Transverse colon (tissue), 4 donors: ENCODE data around the gene GNAL. TPM values are rescaled to one million over a fixed set of nuclear protein-coding genes. Genes with fewer than 3 reads are reported as not detected.

ENCODE experiments used
- DNase-seq: peaks from one replicate; pipeline ENCODE4 v3.0.0-alpha.2; 2019
- H3K27ac ChIP-seq, 4 donors: fragments of 200-600 bp; sonication (generic); 2 replicates each; pipeline ENCODE4 v1.5.1; 2016 to 2018; ENCODE audit warnings: inconsistent platforms in 4 of 4
- H3K27me3 ChIP-seq: fragments of 200-600 bp; sonication (generic); 2 replicates; pipeline ENCODE4 v1.5.1; 2017; ENCODE audit warnings: inconsistent platforms
- H3K36me3 ChIP-seq, 4 donors: fragments of 200-600 bp; sonication (generic); 2 replicates each; pipeline ENCODE4 v1.5.1; 2017 to 2019; ENCODE audit warnings: inconsistent platforms in 4 of 4
- H3K4me1 ChIP-seq, 4 donors: fragments of 200-600 bp; sonication (generic); 2 replicates each; pipeline ENCODE4 v1.5.1; 2017 to 2020; ENCODE audit warnings: inconsistent platforms in 4 of 4
- H3K4me3 ChIP-seq, 4 donors: fragments of 200-600 bp; sonication (generic); 1 replicate in 1 of 4; 2 replicates in 3 of 4; pipeline versions ENCODE4 v1.5.1 to v1.6.1; 2017 to 2019; ENCODE audit warnings: inconsistent platforms in 4 of 4
- H3K9me3 ChIP-seq, 2 donors: fragments of 200-600 bp; sonication (generic); 2 replicates each; pipeline ENCODE4 v1.5.1; 2017 to 2019; ENCODE audit warnings: inconsistent platforms in 2 of 2
- CTCF ChIP-seq, 5 experiments: fragments of 200-600 bp in 3 of 5; fragments of 450-650 bp in 2 of 5; sonication (generic) in 3 of 5; IDR thresholded peaks; 1 replicate in 2 of 5; 2 replicates in 3 of 5; pipeline ENCODE4 v1.5.1; 2016 to 2017; ENCODE audit warnings: antibody characterized with exemption in 5 of 5, inconsistent platforms in 3 of 5, mild to moderate bottlenecking in 2 of 5, moderate library complexity in 1 of 5
- EP300 ChIP-seq: sonication (generic); formaldehyde crosslinking; IDR thresholded peaks from one replicate; pipeline ENCODE4 v1.6.1; 2017; ENCODE audit warnings: antibody characterized with exemption, low read depth
- POLR2A ChIP-seq: fragments of 450-650 bp; IDR thresholded peaks from one replicate; pipeline ENCODE4 v1.6.1; 2016; ENCODE audit warnings: antibody characterized with exemption, mild to moderate bottlenecking, moderate library complexity
- POLR2AphosphoS5 ChIP-seq, 3 donors: sonication (generic); formaldehyde crosslinking; IDR thresholded peaks; one replicate each; pipeline ENCODE4 v1.6.1; 2016; ENCODE audit warnings: antibody characterized with exemption in 3 of 3
- WGBS, 2 donors: methylation state at CpG; one replicate each; pipeline ENCODE4 v1.1.5; 2018; ENCODE audit warnings: low coverage in 1 of 2; 5-methylcytosine and 5-hydroxymethylcytosine counted together
- in situ Hi-C, 4 donors: fragments of 200-750 bp; cut with MboI; loops; one replicate each; pipeline versions ENCODE4 v1.15.0 to v1.15.1; 2017; ENCODE audit warnings: low sequenced_read_pairs in 3 of 4, low pct_ligation_motif_present in 1 of 4, low pct_unique_long_range_greater_than_20kb in 1 of 4
- intact Hi-C: fragments of 100-400 bp; cut with DNase I; formaldehyde crosslinking; loops from one replicate; pipeline ENCODE4 v1.15.1; 2023; ENCODE audit warnings: low total_unique reads
- total RNA-seq, 4 donors: library from RNA; depleted of rRNA; stranded (reverse); fragments of >200 nt; gene quantifications; one replicate each; pipeline ENCODE4 v1.1.0, GENCODE V29; 2016

The GNAL gene
- total RNA-seq, 4 donors from 2014 or later: 2.9 to 7.4 (median 7.2) TPM

- H3K27me3 ChIP-seq: no peaks in the 10 kb centered on the region
- H3K4me1 ChIP-seq: no peaks in the 10 kb centered on the region
- H3K36me3 ChIP-seq: no peaks in the 10 kb centered on the region
- TF ChIP-seq CTCF (IDR thresholded peaks at IDR 0.05) (no peak), POLR2AphosphoS5 (IDR thresholded peaks at IDR 0.05) (no peak), EP300 (no peak), POLR2A (no peak)
- intact Hi-C loops (no loop called here), in situ Hi-C loops (loop anchor here in 1 of 4 donors (25.0 kb wide), 1 partner anchor 111 kb away; no protein-coding TSS in a partner anchor)
- no peak for DNase-seq
- WGBS, 2 donors: 29 to 58% methylated on average over 1 to 8 of the region's 8 CpGs
- H3K27ac ChIP-seq: no peak overlapping the region
- no peak overlapping the region for H3K4me3 ChIP-seq
- no peaks in the 10 kb centered on the region for H3K9me3 ChIP-seq
Observed at GRCh38 chr18:11672846-11673454, 16.1 kb upstream of the GNAL start.

GRCh38 chr18:11673560-11673959 is 15.5 kb upstream of the GNAL start:
- 62% methylated on average over 9 of the region's 9 CpGs; no CpG with 5 or more reads in 1 of the 2 donors for WGBS, 2 donors
- no peaks in the 10 kb centered on the region for H3K27me3 ChIP-seq
- no peaks in the 10 kb centered on the region for H3K9me3 ChIP-seq
- DNase-seq: no peak
- H3K27ac ChIP-seq: no peak overlapping the region
- no peak for TF ChIP-seq POLR2AphosphoS5 (IDR thresholded peaks at IDR 0.05)
- TF ChIP-seq EP300: no peak
- no peak for TF ChIP-seq CTCF (IDR thresholded peaks at IDR 0.05)
- no peak for TF ChIP-seq POLR2A
- intact Hi-C loops: no loop called here
- no peaks in the 10 kb centered on the region for H3K36me3 ChIP-seq
- in situ Hi-C loops: loop anchor here in 1 of 4 donors (25.0 kb wide), 1 partner anchor 111 kb away; no protein-coding TSS in a partner anchor
- H3K4me3 ChIP-seq: no peak overlapping the region
- H3K4me1 ChIP-seq: no peaks in the 10 kb centered on the region

DNA sequence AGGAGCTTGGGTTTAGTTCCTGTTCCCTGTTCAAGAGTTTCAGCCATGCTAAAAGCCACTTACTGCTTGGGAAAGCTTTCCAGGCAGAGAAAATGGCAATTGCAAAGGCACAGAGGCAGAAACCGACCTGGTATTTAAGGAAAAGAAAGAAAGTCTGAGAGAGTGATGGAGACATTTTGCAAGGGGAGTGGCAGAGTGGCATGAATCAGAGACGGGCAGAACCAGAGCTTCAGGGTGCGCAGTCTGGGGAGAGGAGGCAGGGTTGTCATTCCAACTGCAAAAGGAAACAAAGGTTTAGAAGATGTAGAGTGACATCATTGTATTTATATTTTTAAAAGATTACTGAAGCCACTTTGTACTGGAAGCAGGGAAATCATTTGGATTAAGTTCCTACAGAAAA is 14.9 kb upstream of the GNAL start:
- Histone ChIP-seq H3K36me3 (no peaks in the 10 kb centered on the region), H3K27ac (no peak overlapping the region), H3K9me3 (no peaks in the 10 kb centered on the region), H3K4me1 (no peaks in the 10 kb centered on the region), H3K27me3 (peaks cover 1% of the 10 kb centered on the region), H3K4me3 (no peak overlapping the region)
- 50 to 74% methylated on average over 1 to 3 of the region's 3 CpGs for WGBS, 2 donors
- DNase-seq: no peak
- TF ChIP-seq EP300 (no peak), POLR2AphosphoS5 (IDR thresholded peaks at IDR 0.05) (no peak), POLR2A (no peak), CTCF (IDR thresholded peaks at IDR 0.05) (no peak)
- in situ Hi-C loops (loop anchor here in 1 of 4 donors (25.0 kb wide), 1 partner anchor 112 kb away; no protein-coding TSS in a partner anchor), intact Hi-C loops (no loop called here)

- WGBS, 2 donors: 71 to 74% methylated on average over 10 of the region's 10 CpGs
- H3K4me1 ChIP-seq: no peaks in the 10 kb centered on the region
- H3K27me3 ChIP-seq: peaks cover 15% of the 10 kb centered on the region
- H3K4me3 ChIP-seq: no peak overlapping the region
- in situ Hi-C loops (no loop called here), intact Hi-C loops (no loop called here)
- no peak for TF ChIP-seq CTCF (IDR thresholded peaks at IDR 0.05)
- no peak for TF ChIP-seq EP300
- TF ChIP-seq POLR2A: no peak
- TF ChIP-seq POLR2AphosphoS5 (IDR thresholded peaks at IDR 0.05): no peak
- no peaks in the 10 kb centered on the region for H3K9me3 ChIP-seq
- no peaks in the 10 kb centered on the region for H3K36me3 ChIP-seq
- no peak overlapping the region for H3K27ac ChIP-seq
- no peak for DNase-seq
Observed at GRCh38 chr18:11676386-11676785, 12.7 kb upstream of the GNAL start.
